ENCODE results near the gene UBALD1. TPM values are rescaled to one million over a fixed set of nuclear protein-coding genes. Genes with fewer than 3 reads are reported as not detected.

UBALD1 gene
- total and polyA plus RNA-seq, 2 donors (not counting 3 experiments of a cell fraction or from before 2014, with no cell fraction given): 24.8 to 41.6 TPM

GRCh38 chr16:4593086-4593485, 21.6 kb downstream of the UBALD1 start:
- ChIA-PET POLR2A (no interaction called here), CTCF (no interaction called here)
- Histone ChIP-seq H2AFZ (ENCODE audit: low read depth, low read length) (no peak overlapping the region), H3K4me3 (replicated peaks in 1 of 3; ENCODE audit: insufficient read depth in 1 of 3, low read depth in 1 of 3, low read length in 3 of 3) (no peak overlapping the region), H3K4me2 (ENCODE audit: insufficient read depth, low read length) (no peak overlapping the region), H3K27ac (ENCODE audit: insufficient read depth, low read depth, low read length) (no peak overlapping the region), H3K36me3 (ENCODE audit: control insufficient read depth in 2 of 2, extremely low read depth in 1 of 2, insufficient read depth in 2 of 2, low read length in 2 of 2) (no peaks in the 10 kb centered on the region), H3K9me3 (replicated peaks; ENCODE audit: control insufficient read depth, insufficient read depth, low read length) (no peaks in the 10 kb centered on the region), H3K9me1 (replicated peaks; ENCODE audit: control insufficient read depth, extremely low read depth, insufficient read depth, low read length) (no peaks in the 10 kb centered on the region), H3K27me3 (ENCODE audit: control insufficient read depth in 2 of 2, insufficient read depth in 2 of 2, low read length in 2 of 2) (peaks cover 0 to 4% of the 10 kb centered on the region in 2 experiments), H3K9ac (replicated peaks; ENCODE audit: extremely low read depth, insufficient read depth, low read length) (no peak overlapping the region), H3K4me1 (ENCODE audit: control insufficient read depth, extremely low read depth, insufficient read depth, low read length) (no peaks in the 10 kb centered on the region), H4K20me1 (replicated peaks; ENCODE audit: control insufficient read depth, extremely low read depth, insufficient read depth, low read length) (no peaks in the 10 kb centered on the region), H3K79me2 (ENCODE audit: control insufficient read depth, insufficient read depth, low read length) (no peaks in the 10 kb centered on the region)
- TF ChIP-seq FOS (IDR thresholded peaks at IDR 0.05; ENCODE audit: borderline replicate concordance, insufficient read depth, low read length) (no peak), POLR2AphosphoS5 (IDR thresholded peaks at IDR 0.05; ENCODE audit: insufficient read depth, low read depth, low read length) (no peak)
- no TSS peak for BruUV-seq (replicated peaks)
- dilution Hi-C loops (cut with MboI; ENCODE audit: extremely low pct_ligation_motif_present, low sequenced_read_pairs) (no loop called here), intact Hi-C loops (cut with micrococcal nuclease) (no loop called here)
- FAIRE-seq (no peak), DNase-seq (ENCODE audit: low read depth, low spot score) (no peak)

- ChIA-PET CTCF (no interaction called here), POLR2A (no interaction called here)
- H3K9ac ChIP-seq (replicated peaks; ENCODE audit: extremely low read depth, insufficient read depth, low read length): no peak overlapping the region
- H3K4me1 ChIP-seq (ENCODE audit: control insufficient read depth, extremely low read depth, insufficient read depth, low read length): no peaks in the 10 kb centered on the region
- DNase-seq (ENCODE audit: low read depth, low spot score): no peak
- TF ChIP-seq EZH2 (IDR thresholded peaks at IDR 0.05; ENCODE audit: borderline replicate concordance, low read depth, low read length, severe bottlenecking) (no peak), FOS (IDR thresholded peaks at IDR 0.05; ENCODE audit: borderline replicate concordance, insufficient read depth, low read length) (no peak), MYC (IDR thresholded peaks at IDR 0.05; ENCODE audit: low read depth, low read length) (no peak), MAX (IDR thresholded peaks at IDR 0.05; ENCODE audit: insufficient read depth, insufficient read length) (no peak), JUN (IDR thresholded peaks at IDR 0.05; ENCODE audit: borderline replicate concordance, insufficient read depth, insufficient read length, low read depth) (no peak), POLR2AphosphoS5 (IDR thresholded peaks at IDR 0.05; ENCODE audit: insufficient read depth, low read depth, low read length) (no peak), GATA2 (IDR thresholded peaks at IDR 0.05; ENCODE audit: insufficient read depth, insufficient read length, low read depth, low read length) (no peak), CTCF (IDR thresholded peaks at IDR 0.05; ENCODE audit: extremely low read depth in 1 of 2, insufficient read depth in 1 of 2, low read depth in 1 of 2, low read length in 2 of 2) (no peak), POLR2A (IDR thresholded peaks at IDR 0.05; ENCODE audit: low read depth, low read length) (no peak)
- H3K9me3 ChIP-seq (replicated peaks; ENCODE audit: control insufficient read depth, insufficient read depth, low read length): no peaks in the 10 kb centered on the region
- H3K36me3 ChIP-seq (ENCODE audit: control insufficient read depth in 2 of 2, extremely low read depth in 1 of 2, insufficient read depth in 2 of 2, low read length in 2 of 2): no peaks in the 10 kb centered on the region
- FAIRE-seq: no peak
- no peak overlapping the region for H2AFZ ChIP-seq (ENCODE audit: low read depth, low read length)
- H4K20me1 ChIP-seq (replicated peaks; ENCODE audit: control insufficient read depth, extremely low read depth, insufficient read depth, low read length): no peaks in the 10 kb centered on the region
- H3K27ac ChIP-seq (ENCODE audit: insufficient read depth, low read depth, low read length): no peak overlapping the region
- H3K27me3 ChIP-seq (ENCODE audit: control insufficient read depth in 2 of 2, insufficient read depth in 2 of 2, low read length in 2 of 2): peaks cover 0 to 2% of the 10 kb centered on the region in 2 experiments
- dilution Hi-C loops (cut with MboI; ENCODE audit: extremely low pct_ligation_motif_present, low sequenced_read_pairs): no loop called here
- BruUV-seq (replicated peaks): no TSS peak
- no peaks in the 10 kb centered on the region for H3K9me1 ChIP-seq (replicated peaks; ENCODE audit: control insufficient read depth, extremely low read depth, insufficient read depth, low read length)
- intact Hi-C loops (cut with micrococcal nuclease): no loop called here
- no peak overlapping the region for H3K4me3 ChIP-seq (replicated peaks in 1 of 3; ENCODE audit: insufficient read depth in 1 of 3, low read depth in 1 of 3, low read length in 3 of 3)
- H3K79me2 ChIP-seq (ENCODE audit: control insufficient read depth, insufficient read depth, low read length): no peaks in the 10 kb centered on the region
- no peak overlapping the region for H3K4me2 ChIP-seq (ENCODE audit: insufficient read depth, low read length)
Observed at GRCh38 chr16:4591706-4592470, 22.8 kb downstream of the UBALD1 start.
